OCI-LY1 (cell line): Measurements from ENCODE around the gene ADARB2.

Experiments used
- H2AFZ ChIP-seq: fragments of 200-600 bp; sonication (generic), shearing (Covaris generic); 2 replicates; pipeline ENCODE4 v1.6.0; 2014; ENCODE audit warnings: antibody characterized with exemption, mild to moderate bottlenecking, low read length
- H3F3A ChIP-seq: fragments of 200-600 bp; sonication (generic), shearing (Covaris generic); 2 replicates; pipeline ENCODE4 v1.6.0; 2014; ENCODE audit warnings: mild to moderate bottlenecking, antibody characterized with exemption, low read length, moderate library complexity; ENCODE audit not compliant: insufficient read depth
- H3K27ac ChIP-seq: fragments of 200-600 bp; sonication (generic); 2 replicates; pipeline ENCODE4 v1.5.1; 2014; ENCODE audit warnings: low read length, mixed run types, mild to moderate bottlenecking, low read depth; ENCODE audit not compliant: poor library complexity, severe bottlenecking
- H3K27me3 ChIP-seq: fragments of 200-600 bp; sonication (generic); 2 replicates; pipeline ENCODE4 v1.6.0; 2014; ENCODE audit warnings: antibody characterized with exemption, mild to moderate bottlenecking, low read length, moderate library complexity; ENCODE audit not compliant: insufficient read depth
- H3K36me3 ChIP-seq: fragments of 200-600 bp; sonication (generic); 2 replicates; pipeline ENCODE4 v1.6.1; 2014; ENCODE audit warnings: mild to moderate bottlenecking, antibody characterized with exemption, low read length, moderate library complexity, mixed read lengths; ENCODE audit not compliant: insufficient read depth
- H3K4me1 ChIP-seq: fragments of 200-600 bp; sonication (generic); 2 replicates; pipeline ENCODE4 v1.5.1; 2014; ENCODE audit warnings: mild to moderate bottlenecking, low read length, moderate library complexity; ENCODE audit not compliant: insufficient read depth, severe bottlenecking
- H3K4me2 ChIP-seq: fragments of 200-600 bp; sonication (generic), shearing (Covaris generic); 2 replicates; pipeline ENCODE4 v1.6.1; 2014; ENCODE audit warnings: low read length
- H3K4me3 ChIP-seq: fragments of 200-600 bp; sonication (generic); 2 replicates; pipeline ENCODE4 v1.5.1; 2014; ENCODE audit warnings: low read length, low read depth, mild to moderate bottlenecking, mixed read lengths; ENCODE audit not compliant: poor library complexity, severe bottlenecking
- H3K79me2 ChIP-seq: fragments of 200-600 bp; shearing (Covaris generic); 2 replicates; pipeline ENCODE4 v1.6.1; 2016; ENCODE audit warnings: mixed run types, low read length, mixed read lengths; ENCODE audit not compliant: insufficient read depth
- H3K9ac ChIP-seq: fragments of 200-600 bp; sonication (generic), shearing (Covaris generic); 2 replicates; pipeline ENCODE4 v1.6.1; 2014; ENCODE audit warnings: mild to moderate bottlenecking, low read length, mixed read lengths
- H3K9me2 ChIP-seq: fragments of 200-600 bp; sonication (generic), shearing (Covaris generic); 2 replicates; pipeline ENCODE4 v1.6.1; 2014; ENCODE audit warnings: low read depth, mild to moderate bottlenecking, low read length, mixed read lengths
- H3K9me3 ChIP-seq: fragments of 200-600 bp; shearing (Covaris generic); 2 replicates; pipeline ENCODE4 v1.6.1; 2014; ENCODE audit warnings: low read length, mixed read lengths
- H4K20me1 ChIP-seq: fragments of 200-600 bp; sonication (generic), shearing (Covaris generic); 2 replicates; pipeline ENCODE4 v1.6.0; 2016; ENCODE audit warnings: mild to moderate bottlenecking, low read length; ENCODE audit not compliant: insufficient read depth
- CTCF ChIP-seq: fragments of 200-600 bp; sonication (generic), shearing (Covaris generic); IDR thresholded peaks from 2 replicates; pipeline ENCODE4 v1.5.1; 2017; ENCODE audit warnings: mild to moderate bottlenecking, antibody characterized with exemption, low read length, moderate library complexity, mixed read lengths
- EZH2 ChIP-seq: fragments of 200-600 bp; sonication (generic), shearing (Covaris generic); IDR thresholded peaks from 2 replicates; pipeline ENCODE4 v1.8.0; 2017; ENCODE audit warnings: borderline replicate concordance, mixed run types, mild to moderate bottlenecking, antibody characterized with exemption, low read length, moderate library complexity, mixed read lengths

The ADARB2 gene

GRCh38 chr10:1367938-1368841 is 369.1 kb downstream of the ADARB2 start:
- H2AFZ ChIP-seq, result no peak overlapping the region

GRCh38 chr10:1366811-1367425 is 370.4 kb downstream of the ADARB2 start:
- no peaks in the 10 kb centered on the region for H4K20me1 ChIP-seq
- H3K4me1 ChIP-seq, result no peaks in the 10 kb centered on the region
- no peaks in the 10 kb centered on the region for H3K9me3 ChIP-seq
- no peaks in the 10 kb centered on the region for H3K9me2 ChIP-seq
- no peak overlapping the region for H3K4me3 ChIP-seq
- H3K36me3 ChIP-seq, result no peaks in the 10 kb centered on the region
- H3K9ac ChIP-seq, result no peak overlapping the region
- H3K79me2 ChIP-seq, result no peaks in the 10 kb centered on the region
- H3K4me2 ChIP-seq, result no peak overlapping the region
- TF ChIP-seq CTCF (no peak), EZH2 (no peak)
- no peak overlapping the region for H2AFZ ChIP-seq
- no peak overlapping the region for H3K27ac ChIP-seq
- no peaks in the 10 kb centered on the region for H3F3A ChIP-seq
- no peaks in the 10 kb centered on the region for H3K27me3 ChIP-seq

More at GRCh38 chr10:1367938-1368841, 369.1 kb downstream of the ADARB2 start:
- Histone ChIP-seq H4K20me1 (no peaks in the 10 kb centered on the region), H3K4me3 (peak overlapping the region; percentile 30), H3K4me1 (no peaks in the 10 kb centered on the region), H3F3A (no peaks in the 10 kb centered on the region), H3K9me2 (no peaks in the 10 kb centered on the region), H3K36me3 (no peaks in the 10 kb centered on the region), H3K4me2 (peak overlapping the region; percentile 35; the same call in 1 of the 2 replicates), H3K9ac (no peak overlapping the region), H3K79me2 (no peaks in the 10 kb centered on the region), H3K9me3 (no peaks in the 10 kb centered on the region), H3K27me3 (no peaks in the 10 kb centered on the region), H3K27ac (no peak overlapping the region)
- no peak for TF ChIP-seq EZH2
- no peak for TF ChIP-seq CTCF

GRCh38 chr10:1366322-1366691 is 371.0 kb downstream of the ADARB2 start:
- Histone ChIP-seq H4K20me1 (no peaks in the 10 kb centered on the region), H3F3A (no peaks in the 10 kb centered on the region), H3K79me2 (no peaks in the 10 kb centered on the region), H3K36me3 (no peaks in the 10 kb centered on the region), H3K4me2 (no peak overlapping the region), H3K9me2 (no peaks in the 10 kb centered on the region), H3K4me1 (no peaks in the 10 kb centered on the region), H3K9ac (no peak overlapping the region), H3K27ac (no peak overlapping the region), H3K27me3 (no peaks in the 10 kb centered on the region), H3K9me3 (no peaks in the 10 kb centered on the region), H2AFZ (no peak overlapping the region), H3K4me3 (no peak overlapping the region)
- TF ChIP-seq CTCF, result no peak
- no peak for TF ChIP-seq EZH2
